K562 (cell line): ENCODE data around the gene TESMIN.

Source experiments
- MAFK ChIP-seq: IDR thresholded peaks from 2 replicates; pipeline ENCODE4 v1.6.1; 2011; ENCODE audit warnings: low read length, improper control_type of control experiment
- YY1 ChIP-seq, 3 experiments: IDR thresholded peaks; 2 replicates each; pipeline ENCODE4 v1.6.1; 2011; ENCODE audit warnings: low read length in 2 of 3, mild to moderate bottlenecking in 2 of 3, moderate library complexity in 2 of 3, borderline replicate concordance in 1 of 3, control low read depth in 1 of 3, low read depth in 1 of 3; ENCODE audit not compliant: insufficient read depth in 3 of 3, insufficient replicate concordance in 2 of 3, control insufficient read depth in 1 of 3, insufficient read length in 1 of 3; ENCODE audit errors: extremely low read depth in 1 of 3
- TF ChIP-seq, protein P1 (sequence below), 2 experiments: fragments of 150-350 bp in 1 of 2; IDR thresholded peaks; 2 replicates each; pipeline ENCODE4 v1.6.1; 2012 to 2016; ENCODE audit warnings: low read depth in 2 of 2, low read length in 2 of 2, mild to moderate bottlenecking in 1 of 2, moderate library complexity in 1 of 2
- TF ChIP-seq, protein P2 (sequence below), 2 experiments: fragments of 450-650 bp in 1 of 2; sonication (generic) in 1 of 2; formaldehyde crosslinking in 1 of 2; IDR thresholded peaks; 2 replicates each; pipeline versions ENCODE4 v1.7.1 to v1.9.0; 2016 to 2022; ENCODE audit warnings: inconsistent platforms in 1 of 2, mild to moderate bottlenecking in 1 of 2, missing genetic modification reagents in 1 of 2

DNA sequence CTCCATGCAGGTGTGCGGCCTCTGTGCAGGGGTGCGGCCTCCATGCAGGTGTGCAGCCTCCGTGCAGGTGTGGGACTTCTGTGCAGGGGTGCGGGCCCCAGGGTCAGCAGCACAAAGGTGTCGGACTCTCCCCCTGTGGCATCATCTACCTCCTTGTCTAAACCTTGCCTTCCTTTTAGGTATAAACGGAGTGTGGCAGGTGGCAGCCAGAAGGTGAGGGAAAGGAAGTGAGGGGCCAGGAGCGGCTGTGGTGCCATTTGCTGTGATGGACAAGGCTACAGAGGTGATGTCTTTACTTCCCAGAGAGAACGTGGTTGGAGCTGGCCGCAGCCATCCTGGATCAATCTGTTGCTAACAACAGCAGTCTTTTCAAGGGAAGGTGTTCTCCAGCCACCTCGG, 57.8 kb downstream of the TESMIN start:
- TF ChIP-seq YY1 (IDR thresholded peaks at IDR 0.05; ENCODE audit: borderline replicate concordance in 1 of 3, control insufficient read depth in 1 of 3, extremely low read depth in 1 of 3, insufficient read depth in 3 of 3, insufficient read length in 1 of 3, insufficient replicate concordance in 2 of 3, low read depth in 1 of 3, low read length in 2 of 3) = no peak
- TF ChIP-seq MAFK = no peak
- TF ChIP-seq, protein P1, sequence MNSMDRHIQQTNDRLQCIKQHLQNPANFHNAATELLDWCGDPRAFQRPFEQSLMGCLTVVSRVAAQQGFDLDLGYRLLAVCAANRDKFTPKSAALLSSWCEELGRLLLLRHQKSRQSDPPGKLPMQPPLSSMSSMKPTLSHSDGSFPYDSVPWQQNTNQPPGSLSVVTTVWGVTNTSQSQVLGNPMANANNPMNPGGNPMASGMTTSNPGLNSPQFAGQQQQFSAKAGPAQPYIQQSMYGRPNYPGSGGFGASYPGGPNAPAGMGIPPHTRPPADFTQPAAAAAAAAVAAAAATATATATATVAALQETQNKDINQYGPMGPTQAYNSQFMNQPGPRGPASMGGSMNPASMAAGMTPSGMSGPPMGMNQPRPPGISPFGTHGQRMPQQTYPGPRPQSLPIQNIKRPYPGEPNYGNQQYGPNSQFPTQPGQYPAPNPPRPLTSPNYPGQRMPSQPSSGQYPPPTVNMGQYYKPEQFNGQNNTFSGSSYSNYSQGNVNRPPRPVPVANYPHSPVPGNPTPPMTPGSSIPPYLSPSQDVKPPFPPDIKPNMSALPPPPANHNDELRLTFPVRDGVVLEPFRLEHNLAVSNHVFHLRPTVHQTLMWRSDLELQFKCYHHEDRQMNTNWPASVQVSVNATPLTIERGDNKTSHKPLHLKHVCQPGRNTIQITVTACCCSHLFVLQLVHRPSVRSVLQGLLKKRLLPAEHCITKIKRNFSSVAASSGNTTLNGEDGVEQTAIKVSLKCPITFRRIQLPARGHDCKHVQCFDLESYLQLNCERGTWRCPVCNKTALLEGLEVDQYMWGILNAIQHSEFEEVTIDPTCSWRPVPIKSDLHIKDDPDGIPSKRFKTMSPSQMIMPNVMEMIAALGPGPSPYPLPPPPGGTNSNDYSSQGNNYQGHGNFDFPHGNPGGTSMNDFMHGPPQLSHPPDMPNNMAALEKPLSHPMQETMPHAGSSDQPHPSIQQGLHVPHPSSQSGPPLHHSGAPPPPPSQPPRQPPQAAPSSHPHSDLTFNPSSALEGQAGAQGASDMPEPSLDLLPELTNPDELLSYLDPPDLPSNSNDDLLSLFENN (IDR thresholded peaks at IDR 0.05; ENCODE audit: low read depth in 2 of 2, low read length in 2 of 2) = no peak
- TF ChIP-seq, protein P2, sequence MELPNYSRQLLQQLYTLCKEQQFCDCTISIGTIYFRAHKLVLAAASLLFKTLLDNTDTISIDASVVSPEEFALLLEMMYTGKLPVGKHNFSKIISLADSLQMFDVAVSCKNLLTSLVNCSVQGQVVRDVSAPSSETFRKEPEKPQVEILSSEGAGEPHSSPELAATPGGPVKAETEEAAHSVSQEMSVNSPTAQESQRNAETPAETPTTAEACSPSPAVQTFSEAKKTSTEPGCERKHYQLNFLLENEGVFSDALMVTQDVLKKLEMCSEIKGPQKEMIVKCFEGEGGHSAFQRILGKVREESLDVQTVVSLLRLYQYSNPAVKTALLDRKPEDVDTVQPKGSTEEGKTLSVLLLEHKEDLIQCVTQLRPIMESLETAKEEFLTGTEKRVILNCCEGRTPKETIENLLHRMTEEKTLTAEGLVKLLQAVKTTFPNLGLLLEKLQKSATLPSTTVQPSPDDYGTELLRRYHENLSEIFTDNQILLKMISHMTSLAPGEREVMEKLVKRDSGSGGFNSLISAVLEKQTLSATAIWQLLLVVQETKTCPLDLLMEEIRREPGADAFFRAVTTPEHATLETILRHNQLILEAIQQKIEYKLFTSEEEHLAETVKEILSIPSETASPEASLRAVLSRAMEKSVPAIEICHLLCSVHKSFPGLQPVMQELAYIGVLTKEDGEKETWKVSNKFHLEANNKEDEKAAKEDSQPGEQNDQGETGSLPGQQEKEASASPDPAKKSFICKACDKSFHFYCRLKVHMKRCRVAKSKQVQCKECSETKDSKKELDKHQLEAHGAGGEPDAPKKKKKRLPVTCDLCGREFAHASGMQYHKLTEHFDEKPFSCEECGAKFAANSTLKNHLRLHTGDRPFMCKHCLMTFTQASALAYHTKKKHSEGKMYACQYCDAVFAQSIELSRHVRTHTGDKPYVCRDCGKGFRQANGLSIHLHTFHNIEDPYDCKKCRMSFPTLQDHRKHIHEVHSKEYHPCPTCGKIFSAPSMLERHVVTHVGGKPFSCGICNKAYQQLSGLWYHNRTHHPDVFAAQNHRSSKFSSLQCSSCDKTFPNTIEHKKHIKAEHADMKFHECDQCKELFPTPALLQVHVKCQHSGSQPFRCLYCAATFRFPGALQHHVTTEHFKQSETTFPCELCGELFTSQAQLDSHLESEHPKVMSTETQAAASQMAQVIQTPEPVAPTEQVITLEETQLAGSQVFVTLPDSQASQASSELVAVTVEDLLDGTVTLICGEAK (IDR thresholded peaks at IDR 0.05) = no peak
- TF ChIP-seq, protein P2 (CRISPR knock-in tag; IDR thresholded peaks at IDR 0.05) = no peak
